GM18858 (cell line): ENCODE results near the gene ADGRF5.

Experiments used
- ATAC-seq: cut with Tn5 transposase; IDR thresholded peaks from one replicate; pipeline ENCODE4 v1.9.1; 2021; ENCODE audit not compliant: unreplicated experiment

Gene ADGRF5, protein sequence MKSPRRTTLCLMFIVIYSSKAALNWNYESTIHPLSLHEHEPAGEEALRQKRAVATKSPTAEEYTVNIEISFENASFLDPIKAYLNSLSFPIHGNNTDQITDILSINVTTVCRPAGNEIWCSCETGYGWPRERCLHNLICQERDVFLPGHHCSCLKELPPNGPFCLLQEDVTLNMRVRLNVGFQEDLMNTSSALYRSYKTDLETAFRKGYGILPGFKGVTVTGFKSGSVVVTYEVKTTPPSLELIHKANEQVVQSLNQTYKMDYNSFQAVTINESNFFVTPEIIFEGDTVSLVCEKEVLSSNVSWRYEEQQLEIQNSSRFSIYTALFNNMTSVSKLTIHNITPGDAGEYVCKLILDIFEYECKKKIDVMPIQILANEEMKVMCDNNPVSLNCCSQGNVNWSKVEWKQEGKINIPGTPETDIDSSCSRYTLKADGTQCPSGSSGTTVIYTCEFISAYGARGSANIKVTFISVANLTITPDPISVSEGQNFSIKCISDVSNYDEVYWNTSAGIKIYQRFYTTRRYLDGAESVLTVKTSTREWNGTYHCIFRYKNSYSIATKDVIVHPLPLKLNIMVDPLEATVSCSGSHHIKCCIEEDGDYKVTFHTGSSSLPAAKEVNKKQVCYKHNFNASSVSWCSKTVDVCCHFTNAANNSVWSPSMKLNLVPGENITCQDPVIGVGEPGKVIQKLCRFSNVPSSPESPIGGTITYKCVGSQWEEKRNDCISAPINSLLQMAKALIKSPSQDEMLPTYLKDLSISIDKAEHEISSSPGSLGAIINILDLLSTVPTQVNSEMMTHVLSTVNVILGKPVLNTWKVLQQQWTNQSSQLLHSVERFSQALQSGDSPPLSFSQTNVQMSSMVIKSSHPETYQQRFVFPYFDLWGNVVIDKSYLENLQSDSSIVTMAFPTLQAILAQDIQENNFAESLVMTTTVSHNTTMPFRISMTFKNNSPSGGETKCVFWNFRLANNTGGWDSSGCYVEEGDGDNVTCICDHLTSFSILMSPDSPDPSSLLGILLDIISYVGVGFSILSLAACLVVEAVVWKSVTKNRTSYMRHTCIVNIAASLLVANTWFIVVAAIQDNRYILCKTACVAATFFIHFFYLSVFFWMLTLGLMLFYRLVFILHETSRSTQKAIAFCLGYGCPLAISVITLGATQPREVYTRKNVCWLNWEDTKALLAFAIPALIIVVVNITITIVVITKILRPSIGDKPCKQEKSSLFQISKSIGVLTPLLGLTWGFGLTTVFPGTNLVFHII (N-terminal part only)

DNA sequence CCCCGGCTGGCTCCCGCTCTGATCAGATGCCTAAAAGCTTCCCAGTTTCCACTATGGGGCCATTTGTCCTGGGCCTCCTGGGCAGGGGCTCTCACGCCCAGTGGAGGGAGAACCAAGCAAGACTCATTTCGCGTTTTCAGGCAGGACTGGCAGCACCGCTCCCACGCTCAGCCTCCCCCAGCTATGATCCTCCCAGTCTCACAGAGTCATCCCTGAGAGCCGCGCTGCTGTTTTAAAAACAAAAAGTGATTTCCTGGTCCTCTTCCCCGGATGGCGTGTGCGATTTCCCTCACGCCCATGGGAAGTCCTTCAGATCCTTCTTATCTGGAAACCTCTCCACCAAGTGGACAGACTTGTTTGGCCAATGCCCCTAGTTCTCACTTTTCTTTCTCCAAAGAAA is at the start of gene ADGRF5:
Gene ADGRF5 (minus strand): TSS at position 208 of the 400 bp plus-strand sequence. CDS start 15,176 bp downstream, outside the sequence.
- no peak for ATAC-seq

DNA sequence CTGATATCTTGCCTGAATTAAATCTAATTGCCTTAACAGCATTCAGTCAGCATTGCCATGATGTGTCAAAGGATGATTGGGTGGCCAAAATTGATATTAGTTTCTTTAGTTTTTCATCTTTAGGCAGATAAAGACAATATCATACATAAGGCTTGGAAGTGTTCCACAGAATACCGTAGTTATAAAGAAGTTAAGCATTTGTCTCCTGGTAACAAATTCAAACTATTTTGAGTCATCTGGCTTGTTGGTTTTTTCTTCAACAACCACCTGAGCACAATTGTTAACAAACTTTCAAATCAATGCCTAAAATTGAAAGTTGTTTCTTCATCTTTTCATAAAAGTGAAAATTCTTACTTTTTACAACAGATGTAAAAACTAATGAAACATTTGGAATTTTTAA is 47.5 kb upstream of the ADGRF5 start:
- ATAC-seq, result no peak

DNA sequence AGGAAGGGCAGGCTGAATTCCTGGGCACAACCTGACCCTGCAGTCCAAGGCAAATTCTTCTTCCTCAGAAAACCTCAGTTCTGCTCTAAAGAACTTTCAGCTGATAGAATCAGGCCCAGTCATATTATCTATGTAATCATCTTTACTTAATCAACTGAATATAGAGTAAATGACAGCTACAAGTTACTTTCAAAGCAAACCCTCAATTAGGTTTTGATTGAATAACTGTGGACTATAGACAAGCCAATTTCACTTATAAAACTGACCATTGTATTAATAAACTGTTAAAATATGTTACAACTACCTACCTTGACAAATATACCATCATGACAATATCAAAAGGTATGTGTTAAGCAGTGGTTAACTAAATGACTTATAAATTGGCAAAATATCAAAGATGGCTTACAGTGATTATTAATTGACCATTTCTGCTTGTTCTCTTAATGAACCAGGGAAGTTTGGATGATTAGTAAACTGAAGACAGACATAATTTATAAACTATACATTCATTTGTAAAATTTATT is 46.1 kb upstream of the ADGRF5 start:
- no peak for ATAC-seq

DNA sequence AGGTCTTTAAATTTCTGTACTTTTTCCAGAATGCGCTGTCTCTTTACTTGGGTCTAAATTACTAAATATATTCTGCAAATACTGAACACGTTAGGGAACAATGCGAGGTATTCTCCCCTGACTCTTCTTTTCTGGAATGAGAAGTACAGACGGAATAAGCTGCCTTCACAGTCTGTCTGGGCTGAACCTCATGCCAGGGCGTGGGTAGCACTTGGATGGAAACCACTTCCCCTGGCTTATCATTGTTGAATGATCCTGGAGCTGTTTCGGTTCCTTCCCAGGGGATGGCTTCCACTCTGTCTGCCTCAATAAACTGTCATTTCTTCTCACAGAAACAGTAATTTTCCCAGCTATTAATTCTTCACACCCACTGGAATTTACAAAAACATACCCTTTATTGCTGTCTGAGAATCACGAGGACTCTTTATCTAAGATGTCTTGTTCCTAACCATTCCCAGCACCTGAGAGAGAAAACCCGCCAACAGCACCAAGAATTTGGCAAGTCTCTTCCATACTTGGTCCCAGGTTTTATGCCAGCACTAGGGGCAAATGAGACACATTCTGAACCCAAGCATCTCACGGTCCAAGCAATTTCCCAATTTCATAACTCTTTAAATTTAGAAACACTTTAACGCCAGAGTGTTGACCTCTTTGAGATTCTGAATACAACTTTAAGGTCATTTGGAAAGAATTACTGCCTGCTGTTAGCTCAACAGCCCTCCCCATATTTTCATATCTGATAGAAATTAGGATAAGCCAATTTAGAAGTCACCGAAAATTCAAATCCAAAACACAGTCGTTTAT is 43.2 kb upstream of the ADGRF5 start:
- no peak for ATAC-seq

DNA sequence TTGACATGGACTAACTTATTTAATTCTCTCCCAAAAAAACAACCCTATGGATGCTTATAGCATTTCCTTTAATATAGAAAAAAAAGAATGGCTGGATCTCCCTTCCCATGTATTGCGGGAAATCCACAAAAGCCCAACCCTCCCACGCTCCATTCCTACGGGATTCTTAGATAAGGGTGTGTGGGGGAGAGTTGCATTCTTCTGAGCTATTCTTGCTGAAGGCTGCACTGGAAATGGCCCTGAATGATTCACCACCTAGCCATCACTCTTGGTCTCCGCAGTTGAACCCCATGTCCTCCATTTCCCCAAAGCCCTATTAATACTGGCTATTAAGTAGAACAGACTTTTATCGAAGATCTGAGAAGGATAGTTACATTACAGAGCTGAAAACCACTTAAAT is 41.9 kb upstream of the ADGRF5 start:
- ATAC-seq, result no peak

DNA sequence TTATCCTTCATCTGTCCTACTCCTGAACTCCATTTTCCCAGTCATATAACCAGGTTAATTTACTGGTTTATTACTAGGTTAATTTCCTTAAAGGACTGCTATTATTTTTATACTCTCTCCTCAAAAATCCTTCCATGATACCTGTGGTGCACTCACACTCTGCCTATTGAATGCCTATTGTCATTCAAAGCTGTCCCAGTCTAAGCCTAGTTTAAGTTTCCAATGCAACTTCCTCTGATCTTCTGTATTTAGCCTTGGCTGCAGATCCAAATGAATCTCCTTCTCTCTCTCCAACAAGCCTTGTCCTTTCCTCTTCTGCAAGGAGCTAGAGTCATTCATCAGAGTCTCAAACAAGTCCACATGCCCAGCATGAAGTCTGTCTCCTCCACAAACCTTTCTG is 41.3 kb upstream of the ADGRF5 start:
- no peak for ATAC-seq

DNA sequence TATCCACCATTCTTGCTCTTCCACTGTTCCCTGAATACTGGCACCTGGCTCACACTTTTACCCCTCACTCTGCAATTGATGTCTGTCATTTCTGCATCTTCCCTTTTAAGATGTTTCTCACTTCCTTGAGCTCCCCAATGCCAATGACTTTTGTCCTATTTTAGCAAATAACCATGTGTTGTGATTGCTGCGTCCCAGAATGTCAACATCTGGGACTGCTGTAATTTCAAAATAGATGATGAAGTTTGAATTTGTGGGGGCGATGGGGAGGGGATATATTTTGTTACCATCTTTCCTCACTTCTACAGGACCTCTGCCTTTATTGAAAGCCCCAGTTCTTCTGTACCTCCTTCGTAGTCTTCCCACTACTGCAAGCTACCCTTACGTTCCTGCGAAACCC is 40.0 kb upstream of the ADGRF5 start:
- ATAC-seq, result no peak

DNA sequence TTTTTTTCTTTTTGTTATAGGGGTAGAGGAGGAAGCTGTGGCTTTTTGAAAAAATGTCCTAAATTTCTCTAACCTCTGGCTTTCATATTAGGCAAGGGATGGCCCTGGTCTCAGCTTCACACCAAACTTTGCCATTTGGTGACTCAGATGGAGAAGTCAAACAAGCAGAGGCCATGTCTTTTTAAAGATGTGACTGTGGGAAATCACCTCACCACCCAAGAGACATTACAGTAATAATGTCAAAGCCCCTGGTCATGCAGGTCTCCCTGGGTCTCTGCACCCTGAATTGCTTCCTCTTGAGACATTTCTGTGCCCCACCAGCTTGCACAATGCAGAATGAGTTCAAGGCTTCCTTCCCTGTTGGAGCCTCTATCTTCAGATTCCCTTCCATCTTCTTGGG is 39.5 kb upstream of the ADGRF5 start:
- ATAC-seq, result no peak

DNA sequence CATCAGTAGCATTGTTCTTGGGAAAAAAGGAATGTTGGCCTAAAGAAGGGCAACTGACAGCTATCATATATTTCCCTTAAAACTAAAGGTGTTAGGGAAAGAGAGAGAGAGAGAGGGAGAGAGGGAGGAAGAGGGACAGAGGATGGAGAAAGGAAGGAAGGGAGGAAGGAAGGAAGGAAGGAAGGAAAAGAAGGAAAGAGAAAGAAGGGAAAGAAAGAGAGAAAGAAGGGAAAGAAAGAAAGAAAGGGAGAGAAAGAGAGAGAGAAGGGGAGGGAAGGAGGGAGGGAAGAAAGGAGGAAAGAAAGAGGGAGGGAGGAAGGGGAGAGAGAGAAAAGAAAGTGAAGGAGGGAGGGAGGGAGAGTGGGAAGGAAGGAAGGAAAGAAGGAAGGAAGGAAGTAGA is 37.7 kb upstream of the ADGRF5 start:
- ATAC-seq, result no peak

DNA sequence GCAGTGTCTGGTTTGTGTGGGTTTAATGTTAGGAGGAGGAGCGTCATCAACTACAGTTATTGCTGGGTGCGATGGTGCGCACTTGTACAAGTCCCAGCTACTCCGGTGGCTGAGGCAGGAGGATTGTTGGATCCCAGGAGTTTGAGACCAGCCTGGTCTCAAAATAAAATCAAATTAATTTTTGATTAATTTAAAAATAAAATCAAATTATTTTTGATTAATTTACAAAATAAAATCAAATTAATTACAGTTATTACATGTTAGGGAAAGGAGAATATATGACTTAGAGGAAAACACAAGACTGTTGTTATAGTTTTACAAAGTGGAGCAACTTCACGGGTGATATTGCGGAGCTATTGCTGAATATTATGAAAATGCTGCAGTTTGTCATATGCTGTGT is 34.7 kb upstream of the ADGRF5 start:
- ATAC-seq, result no peak

DNA sequence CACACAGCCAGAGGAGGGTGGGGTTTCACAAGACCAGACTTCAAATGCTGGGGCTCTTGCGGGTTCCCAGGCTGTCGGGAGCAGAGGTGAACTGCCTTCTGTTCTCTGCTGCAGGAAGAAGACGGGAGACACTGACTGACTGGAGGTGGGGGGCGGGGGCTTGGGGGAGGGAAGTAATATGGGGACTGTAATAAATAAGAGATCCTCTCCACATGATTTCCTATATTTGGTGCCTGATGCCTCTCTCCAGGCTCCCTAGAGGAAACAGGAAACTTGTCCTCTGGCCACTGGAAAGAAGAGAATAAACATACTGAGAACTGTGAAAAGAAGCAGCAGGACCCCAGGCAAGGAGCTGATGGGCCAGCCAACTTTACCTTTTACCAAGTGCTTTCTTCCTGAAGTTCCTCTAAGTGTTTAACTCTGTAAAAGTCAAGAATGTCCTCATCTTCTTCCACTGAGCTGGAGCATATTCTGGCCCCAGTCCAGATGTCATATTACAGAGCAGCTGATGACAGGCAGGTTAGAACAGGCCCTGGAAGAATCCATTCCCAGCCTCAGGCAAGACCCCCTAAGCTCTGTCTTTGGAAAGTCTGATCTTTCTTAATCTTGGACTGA is 33.2 kb upstream of the ADGRF5 start:
- no peak for ATAC-seq

DNA sequence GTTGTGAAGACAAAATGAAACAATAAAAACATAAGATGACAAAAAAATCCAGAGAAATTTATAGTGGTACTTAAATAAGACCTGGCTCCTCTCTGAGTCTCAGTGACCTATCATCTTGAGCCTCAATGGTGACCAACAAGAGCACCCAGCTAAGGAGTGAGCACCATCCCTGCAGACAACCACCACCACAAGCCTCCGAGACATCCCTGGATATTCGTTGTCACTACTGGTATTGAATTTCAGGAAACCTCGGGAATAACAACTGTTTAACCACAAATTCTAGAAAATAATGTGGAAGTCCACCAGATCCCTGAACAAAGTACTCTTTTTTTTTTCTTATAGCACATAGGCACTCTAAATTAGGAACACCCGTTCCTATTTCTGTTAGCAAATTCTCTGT is 32.2 kb upstream of the ADGRF5 start:
- ATAC-seq, result no peak

DNA sequence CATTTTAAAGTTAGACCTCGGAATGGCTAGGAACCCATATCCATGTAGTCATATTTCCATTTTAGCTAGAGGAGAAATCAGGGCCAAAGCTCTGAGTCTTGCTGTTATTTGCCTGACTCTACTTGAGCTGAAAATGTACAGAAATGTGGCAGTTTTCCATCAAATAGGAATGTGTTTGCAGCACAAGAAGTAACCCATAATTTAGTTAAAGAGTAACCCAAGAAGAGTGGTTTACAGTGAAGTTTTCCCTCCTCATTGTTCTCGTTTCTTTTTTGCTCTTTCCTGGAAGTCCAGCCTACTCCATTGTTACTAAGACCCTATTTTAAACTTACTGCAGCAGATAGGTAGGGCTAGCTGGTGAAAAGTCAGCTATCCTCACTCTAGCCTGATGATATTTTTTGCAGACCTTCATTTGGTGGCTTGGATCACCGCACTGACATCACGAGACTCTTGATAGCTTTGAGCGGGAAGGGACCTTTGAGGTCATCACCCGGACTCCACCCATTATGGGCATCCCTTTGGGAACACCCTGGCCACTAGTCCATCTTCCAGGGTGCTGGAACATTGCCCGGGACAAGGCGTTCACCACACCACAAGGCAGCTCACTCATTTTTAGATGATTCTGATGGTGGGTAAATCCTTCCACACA is 28.0 kb upstream of the ADGRF5 start:
- ATAC-seq, result no peak

DNA sequence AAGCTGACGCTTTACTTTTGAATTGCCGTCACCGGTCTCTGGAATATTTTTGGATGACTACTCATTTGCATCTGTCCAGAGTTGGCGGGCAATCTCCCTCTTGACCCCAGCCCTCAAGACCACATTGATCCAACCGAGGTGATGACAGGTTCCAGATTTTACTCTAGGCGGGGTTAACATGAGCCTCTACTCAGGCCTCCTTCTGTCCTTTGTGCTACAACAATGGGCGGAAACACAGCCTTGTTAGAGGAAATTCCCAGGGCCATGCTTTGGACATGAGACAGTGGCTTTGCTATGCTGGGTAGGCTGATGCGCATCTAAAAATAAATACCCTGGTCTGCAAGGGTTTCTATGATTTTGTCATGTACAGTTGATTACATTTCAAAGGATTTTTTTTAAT is 27.0 kb upstream of the ADGRF5 start:
- no peak for ATAC-seq

DNA sequence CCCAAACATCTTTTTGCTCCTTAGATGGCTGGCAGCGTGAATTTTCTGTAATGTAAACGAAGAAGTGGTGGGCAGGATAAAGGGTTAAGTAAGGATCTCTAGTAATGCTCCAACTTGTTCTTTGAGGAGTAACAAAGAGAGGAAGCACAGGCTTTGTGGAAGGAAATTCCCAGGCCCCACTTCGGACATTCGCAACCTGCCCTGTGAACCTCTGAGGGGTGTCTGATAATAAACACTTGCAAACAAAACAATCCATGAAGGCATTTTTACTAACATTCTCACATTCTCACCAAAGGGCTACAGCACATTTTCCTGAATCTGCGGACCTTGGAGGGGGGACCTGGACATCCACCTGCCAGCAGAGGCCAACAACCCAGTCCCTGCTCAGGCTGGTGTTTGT is 25.8 kb upstream of the ADGRF5 start:
- ATAC-seq, result no peak

DNA sequence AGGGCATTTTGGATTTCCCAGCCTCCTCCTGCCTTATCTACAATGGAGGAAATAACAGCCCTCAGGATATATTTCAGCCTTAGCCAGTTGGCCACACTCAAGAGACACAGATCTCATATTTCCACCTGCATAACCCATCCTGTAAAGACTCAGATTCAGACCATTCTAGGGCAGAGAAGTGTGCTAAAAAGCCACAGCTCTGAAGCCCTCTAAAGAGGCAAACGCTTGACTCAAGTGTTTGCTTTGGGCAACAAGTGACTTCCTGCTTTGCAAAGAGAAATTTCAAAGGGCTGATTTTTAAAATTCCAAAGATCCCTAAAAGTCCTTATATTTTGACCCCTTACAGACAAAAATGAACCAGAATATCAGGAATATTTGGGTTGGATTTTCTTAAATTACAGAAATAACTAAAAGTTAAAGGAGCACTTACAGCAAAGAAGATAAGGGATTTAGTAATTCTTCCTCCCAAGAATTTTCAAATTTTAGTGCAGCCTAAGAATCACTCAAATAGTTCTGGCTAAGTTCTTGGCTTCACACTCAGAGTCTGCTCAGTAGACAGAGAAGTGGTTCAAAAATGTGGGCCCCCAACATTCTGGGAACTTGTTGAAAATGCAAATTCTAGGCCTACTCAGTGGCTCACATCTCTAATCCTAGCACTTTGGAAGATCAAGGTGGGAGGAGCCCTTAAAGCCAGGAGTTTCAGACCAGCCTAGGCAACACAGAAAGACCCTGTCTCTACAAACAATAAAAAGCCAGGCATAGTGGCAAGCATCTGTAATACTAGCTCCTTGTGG is 18.9 kb upstream of the ADGRF5 start:
- no peak for ATAC-seq

DNA sequence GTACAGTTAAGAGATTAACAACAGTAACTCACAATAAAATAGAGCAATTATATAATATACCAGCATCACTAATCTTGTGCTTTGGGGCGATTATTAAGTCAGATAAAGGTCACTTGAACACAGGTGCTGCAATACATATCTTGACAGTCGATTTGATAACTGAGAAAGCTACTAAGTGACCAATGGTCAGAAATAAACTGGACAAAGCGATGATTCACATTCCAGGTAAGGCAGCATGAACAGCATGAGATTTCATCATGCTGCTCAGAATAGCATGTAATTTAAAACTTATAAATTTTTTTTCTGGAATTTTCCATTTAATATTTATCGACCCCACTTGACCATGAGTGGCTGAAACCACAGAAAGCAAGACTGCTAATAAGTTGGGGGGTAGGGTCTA is 15.9 kb upstream of the ADGRF5 start:
- no peak for ATAC-seq

DNA sequence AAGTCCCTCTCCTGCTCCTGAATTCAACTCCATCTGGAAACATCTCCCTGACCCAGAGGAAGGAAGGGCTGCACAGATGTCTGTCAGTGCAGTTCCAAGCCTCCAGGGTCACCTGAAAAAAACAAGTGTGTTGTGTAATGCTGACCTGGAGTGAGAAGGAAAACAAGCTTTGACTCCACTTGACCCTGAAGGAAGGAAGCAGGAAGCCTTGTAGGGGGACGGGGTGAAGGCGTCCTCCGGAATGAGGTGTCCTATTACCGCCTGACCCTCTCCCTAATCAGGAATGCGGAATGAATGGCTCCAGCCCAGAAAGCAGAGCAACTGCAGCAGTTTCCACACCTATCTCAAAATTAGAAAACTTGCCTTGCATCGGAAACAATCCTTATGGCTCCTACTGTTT is 13.9 kb upstream of the ADGRF5 start:
- ATAC-seq, result no peak

DNA sequence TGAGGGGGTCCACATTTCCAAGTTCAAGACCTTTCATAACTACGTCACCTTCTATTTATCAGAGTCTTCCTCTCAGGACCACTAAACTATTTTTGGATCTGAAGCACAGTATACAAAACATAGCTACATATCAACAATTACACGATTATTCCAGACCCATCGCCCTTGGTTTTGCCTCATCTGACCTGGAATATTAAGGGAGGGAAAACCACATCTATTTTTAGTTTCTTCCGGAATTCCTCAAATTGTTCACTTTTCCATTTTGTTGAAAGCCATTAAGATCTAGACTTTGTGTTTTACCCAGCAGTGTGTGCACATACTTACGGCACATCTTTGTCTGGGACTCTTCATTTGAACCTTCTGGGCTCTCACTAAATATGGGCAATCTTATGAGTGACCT is 12.0 kb upstream of the ADGRF5 start:
- ATAC-seq, result no peak
